GM18499 (cell line): Measurements from ENCODE around the gene SH2D4B.
"Not testable (repeated sequence)": the region's sequence is repeated elsewhere in the genome, so short reads cannot be mapped to it uniquely, and the experiment has no call there.

ENCODE experiments used
- ATAC-seq: cut with Tn5 transposase; IDR thresholded peaks from one replicate; pipeline ENCODE4 v1.9.1; 2021; ENCODE audit warnings: moderate number of reproducible peaks; ENCODE audit not compliant: insufficient read depth, unreplicated experiment

SH2D4B gene

DNA sequence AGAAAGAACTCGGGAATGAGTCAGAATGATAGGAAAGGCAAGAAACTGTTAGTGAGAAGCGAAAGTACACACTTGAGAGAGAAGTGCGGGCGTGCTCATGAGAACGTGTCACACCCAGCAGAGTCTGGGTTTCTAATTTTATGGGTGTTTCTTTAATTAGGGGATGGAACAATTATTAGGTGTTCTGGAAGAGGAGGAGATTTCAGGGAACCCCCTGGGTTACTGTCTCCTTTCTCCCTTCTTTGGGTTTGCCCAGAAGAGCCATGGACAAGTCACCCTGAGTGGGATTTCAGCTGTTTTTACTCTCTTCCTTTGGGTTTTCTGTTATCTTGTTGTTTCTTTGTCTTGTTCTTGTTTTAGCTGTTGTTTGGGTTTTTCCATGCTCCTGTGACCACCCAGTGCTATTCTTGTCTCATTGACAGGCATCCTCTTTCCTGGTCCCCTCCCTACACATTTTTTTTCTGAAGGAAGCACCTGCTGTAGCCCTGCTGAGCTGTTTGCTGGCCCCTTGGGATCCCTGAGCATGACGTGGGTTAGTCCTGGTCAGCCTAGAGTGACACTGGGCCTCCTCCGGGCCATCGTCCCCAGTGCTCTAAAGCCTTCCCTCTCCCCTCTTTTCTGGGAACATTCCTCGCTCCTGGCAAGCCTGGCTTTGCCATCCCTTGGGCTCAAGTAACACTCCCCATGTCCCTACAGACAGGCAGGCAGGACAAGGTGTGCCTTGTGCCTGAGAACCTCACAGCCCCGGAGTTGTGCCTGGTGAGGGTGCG is 3.5 kb downstream of the SH2D4B start:
- ATAC-seq: peak; percentile 55

DNA sequence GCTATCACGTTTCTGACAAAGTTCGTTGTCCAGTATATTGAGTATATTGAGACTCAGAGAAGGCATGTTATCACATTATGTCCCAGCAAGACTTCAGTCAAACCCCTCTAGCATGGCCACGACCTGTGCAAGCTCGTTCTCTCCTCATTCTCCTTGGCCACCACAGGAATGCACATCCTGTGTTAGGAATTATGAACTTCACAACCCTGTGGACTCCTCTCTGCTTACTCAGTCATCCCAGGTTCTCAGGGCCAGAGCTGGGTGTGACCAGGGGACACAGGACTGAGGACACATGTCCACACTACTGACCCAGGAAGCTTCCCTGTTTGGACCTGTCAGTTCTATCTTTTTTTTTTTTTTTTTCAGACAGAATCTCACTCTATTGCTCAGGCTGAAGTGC is 4.4 kb downstream of the SH2D4B start:
- no peak for ATAC-seq

DNA sequence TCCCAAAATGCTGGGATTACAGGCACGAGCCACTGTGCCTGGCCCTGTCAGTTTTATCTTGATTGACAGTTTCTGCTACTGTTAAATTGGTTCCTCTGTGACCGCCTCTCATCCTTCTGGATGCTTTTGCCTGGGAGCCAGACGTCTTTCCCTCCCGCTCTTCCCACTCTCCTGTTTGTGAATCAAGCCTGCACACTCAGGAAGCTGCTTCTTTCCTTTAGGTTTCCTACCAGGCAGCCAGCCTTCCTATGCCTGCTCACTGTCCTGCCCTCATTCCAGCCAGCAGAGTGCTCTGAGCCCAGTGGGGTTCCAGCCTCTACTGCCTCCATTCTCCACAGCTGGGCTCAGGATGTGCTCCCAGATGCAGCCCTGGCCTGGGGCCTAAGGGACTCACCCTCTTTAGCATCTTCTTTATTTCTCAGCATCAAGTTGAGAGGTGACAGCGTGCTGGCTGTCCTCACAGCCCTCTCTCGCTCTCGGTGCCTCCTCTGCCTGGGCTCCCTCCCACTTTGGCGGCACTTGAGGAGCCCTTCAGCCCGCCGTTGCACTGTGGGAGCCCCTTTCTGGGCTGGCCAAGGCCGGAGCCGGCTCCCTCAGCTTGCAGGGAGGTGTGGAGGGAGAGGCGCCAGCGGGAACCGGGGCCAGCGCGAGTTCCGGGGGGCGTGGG is 5.1 kb downstream of the SH2D4B start:
- ATAC-seq: no peak

DNA sequence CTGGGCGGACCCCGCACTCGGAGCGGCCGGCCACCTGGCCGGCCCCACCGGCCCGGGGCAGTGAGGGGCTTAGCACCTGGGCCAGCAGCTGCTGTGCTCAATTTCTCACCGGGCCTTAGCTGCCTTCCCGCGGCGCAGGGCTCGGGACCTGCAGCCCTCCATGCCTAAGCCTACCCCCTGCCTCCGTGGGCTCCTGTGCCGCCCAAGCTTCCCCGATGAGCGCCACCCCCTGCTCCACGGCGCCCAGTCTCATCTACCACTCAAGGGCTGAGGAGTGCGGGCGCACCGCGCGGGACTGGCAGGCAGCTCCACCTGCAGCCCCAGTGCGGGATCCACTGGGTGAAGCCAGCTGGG is 5.6 kb downstream of the SH2D4B start:
- not testable (repeated sequence) for ATAC-seq

DNA sequence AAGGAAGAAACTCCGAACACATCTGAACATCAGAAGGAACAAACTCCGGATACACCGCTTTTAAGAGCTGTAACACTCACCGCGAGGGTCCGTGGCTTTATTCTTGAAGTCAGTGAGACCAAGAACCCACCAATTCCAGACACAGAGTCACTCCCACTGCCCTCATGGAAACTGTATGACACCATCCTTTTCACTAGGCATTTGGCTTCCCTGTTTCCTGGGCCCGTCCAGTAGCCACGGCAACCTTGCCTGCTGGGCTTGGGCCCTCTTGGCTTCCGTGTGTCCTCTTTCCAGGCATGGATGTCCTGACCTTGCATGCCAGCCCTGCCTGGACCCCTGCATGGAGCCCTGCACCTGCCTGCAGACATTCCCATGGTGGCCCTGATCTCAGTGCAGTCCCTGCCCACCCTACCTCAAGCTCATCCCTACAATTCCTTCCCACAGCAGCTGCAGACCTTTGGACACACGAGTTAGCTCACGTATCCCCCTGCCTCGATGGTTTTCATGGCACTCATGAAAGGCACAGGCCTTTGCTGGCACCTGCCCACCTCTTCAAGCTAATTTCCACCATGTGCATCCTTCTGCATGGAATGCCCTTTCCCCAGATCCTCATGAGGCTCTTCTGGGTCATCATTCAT is 6.7 kb downstream of the SH2D4B start:
- ATAC-seq: no peak

DNA sequence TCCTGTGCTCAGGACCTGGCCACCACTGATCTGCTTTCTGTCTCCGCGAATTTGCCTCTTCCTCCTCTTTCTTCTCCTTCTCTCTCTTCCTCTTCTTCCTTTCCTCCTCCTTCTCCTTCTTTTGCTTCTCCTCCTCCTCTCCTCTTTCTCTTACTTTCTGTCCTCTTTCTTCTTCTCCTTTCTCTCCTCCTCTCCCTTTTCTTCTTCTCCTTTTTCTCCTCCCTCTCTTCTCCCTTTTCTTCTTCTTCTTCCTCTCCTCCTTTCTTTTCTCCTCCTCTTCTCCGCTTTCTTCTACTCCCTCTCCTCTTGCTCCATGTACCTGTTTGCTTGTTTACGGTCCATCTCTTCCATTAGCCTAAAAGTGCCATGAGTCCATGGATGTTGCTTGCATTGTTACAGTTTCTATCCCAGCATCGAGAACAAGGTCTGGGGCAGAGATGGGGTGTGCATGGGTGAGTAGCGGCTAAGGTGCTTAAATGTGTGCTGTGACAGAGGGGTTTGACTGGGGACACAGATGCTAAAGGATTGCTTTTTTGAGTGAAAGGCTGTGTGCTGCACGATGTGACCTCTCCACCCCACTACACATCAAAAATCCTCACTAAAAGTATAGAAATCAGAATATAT is 7.7 kb downstream of the SH2D4B start:
- ATAC-seq: no peak

DNA sequence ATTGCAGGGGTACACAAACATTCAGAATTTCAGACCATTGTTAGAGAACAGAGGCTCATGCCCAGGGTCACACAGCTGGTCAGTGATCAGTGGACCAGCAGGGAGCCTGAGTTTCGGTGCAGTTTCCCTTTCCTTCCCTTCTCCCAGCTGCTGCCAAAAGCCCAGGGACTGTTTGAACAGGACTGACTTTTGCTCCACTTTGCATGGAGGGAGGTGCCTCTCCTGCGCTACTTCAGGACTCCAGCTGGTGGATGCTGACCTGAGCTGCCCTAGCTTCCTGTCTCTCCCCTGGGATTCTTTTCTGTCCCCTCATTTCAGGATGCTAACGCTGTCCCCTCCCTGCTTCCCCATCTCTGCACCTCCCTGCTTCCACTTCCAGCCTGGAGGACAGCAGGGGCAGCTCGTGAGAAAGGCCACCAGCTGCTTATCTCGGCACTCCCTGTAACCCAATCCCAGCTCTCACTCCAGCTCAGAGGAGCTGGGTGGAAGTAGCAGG is 14.5 kb downstream of the SH2D4B start:
- no peak for ATAC-seq

DNA sequence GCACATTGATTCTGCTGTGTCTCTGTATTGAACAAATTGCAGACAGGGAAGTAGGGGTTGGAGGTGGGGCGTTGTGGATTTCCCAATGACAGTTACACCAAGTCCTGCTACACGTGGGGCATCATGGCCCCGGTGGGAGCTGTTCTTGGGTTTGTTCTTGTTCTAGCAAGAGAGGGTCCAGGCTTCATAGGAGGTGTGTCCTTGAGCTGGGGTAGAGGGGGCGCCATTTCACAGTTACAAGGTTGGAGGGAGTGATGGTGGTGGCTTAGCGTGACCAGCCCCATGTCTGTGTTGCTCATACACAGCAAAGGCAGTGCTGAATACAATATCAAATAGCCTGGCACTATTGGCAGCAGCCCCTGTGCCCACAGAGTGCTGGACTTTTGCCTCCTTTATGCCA is 15.7 kb downstream of the SH2D4B start:
- ATAC-seq: no peak

DNA sequence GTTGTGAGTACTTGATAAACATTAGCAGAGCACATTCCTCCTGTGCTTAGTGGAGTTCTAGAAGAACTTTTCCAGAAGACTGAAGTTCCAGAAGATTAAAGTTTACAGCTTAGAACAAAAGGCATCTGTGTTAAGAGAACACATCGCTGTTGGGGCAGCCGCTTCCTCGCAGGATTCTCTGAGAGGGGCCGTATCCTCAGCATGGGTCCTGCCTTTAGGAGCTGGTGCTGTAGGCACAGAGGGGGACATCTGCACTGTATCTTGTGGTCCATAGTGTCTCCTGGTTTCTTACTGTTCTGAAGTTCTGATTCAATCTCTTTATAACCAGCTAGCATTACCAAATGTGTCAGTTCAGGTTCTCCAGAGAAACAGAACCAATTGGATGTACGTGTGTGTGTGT is 16.3 kb downstream of the SH2D4B start:
- no peak for ATAC-seq

DNA sequence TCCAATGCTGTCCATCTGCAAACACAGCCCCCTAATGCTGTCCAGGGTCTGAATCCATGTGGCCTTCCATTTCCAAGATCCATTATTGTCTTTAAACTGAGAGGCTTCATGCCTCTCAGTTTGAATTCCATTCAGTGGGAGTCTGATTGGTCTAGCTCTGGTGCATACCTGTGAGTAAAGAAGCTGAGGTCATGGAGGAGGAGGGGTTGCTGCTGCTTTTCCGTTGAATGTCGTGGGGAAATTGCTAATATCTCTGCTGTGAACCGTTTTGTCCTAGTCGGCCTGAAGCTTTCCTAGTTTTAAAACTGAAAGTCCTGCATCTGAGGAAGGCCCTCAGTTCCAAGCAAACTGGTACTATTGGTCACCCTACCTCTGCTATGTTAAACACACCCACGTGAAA is 17.7 kb downstream of the SH2D4B start:
- ATAC-seq: no peak

DNA sequence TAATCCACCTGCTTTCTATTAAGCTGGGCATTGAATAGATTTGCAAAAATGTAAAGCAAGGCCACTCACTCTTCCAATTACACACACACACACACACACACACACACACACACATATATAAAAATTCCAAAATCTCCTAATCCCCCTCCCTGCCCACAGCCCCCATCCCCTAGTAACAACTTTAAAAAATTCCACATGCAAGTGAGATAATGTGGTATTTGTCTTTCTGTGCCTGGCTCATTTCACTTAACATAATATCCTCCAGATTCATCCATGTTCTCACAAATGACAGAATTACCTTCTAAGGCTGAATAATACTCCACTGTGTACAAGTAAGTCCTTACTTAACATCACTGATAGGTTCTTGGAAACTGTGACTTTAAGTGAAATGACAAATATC is 24.2 kb downstream of the SH2D4B start:
- no peak for ATAC-seq

DNA sequence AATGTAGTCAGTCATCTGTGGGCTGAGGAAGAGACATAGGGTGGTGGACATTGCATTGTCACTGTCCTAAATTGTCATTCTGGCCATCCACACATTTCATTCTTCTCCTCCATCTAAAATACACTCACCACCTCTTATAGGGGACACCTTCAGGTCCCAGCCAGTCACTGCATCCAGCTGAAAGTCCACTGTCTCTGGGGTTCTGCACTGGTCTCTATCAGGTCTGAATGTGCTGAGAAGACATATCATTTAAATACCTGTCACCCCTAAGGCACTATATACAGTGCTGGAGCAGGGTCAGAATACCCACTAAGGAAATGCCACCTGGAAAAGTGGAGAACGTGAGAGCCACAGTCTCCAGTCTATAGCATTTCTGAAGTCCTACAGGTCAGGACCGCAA is 29.6 kb downstream of the SH2D4B start:
- ATAC-seq: no peak

DNA sequence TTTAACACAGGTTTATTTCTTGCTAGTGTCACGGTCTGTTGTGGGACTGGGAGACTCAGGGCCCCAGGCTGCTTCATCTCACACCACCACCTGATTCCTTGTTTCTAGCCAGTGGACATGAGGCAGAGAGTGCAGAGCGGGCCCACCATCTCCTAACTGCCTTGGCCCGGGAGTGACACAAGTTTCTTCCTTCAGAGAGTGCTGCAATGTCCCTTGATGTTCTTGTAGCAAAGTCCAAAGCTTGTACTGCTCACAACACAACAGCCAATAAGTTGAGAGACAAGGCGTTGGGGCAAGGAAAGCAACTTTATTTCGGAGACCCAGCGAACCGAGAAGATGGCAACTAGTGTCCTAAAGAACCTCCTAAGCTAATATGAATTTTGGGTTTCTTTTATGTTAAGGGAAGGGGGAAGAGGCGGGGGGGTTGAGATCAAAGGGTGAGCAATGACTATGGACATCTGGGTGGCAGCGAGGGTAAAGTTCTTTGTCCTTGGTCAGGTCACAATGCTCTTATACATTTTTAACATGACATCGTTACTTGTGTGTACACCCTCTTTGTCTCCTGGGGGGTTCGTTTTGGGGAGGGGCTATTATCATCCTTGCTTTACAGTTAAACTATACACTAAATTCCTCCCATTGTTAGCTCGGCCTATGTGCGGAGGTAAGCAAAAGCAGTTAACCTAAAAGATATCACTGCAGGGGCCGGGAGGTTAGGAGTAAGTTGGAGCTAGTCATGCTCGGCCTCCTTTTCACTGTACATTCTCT is 31.6 kb downstream of the SH2D4B start:
- ATAC-seq: no peak

DNA sequence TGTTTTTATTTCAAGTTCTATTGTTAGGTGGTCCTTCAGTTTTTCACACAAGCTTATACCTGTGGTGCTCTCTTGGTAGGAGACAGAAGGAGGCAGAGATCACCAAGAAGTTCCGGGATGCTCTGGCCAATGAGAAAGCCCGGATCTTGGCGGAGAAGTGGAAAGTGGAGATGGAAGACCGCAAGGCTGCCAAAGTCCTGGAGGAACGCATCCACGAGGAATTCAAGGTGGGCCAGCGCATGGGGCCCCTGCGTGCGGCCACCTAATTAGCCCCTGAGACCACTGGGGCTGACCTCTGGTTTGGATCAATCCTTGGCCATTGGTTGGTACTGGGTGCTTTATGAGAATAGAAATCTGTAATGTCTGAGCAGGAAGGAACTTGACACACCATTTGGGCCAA is 33.6 kb downstream of the SH2D4B start:
- ATAC-seq: no peak

DNA sequence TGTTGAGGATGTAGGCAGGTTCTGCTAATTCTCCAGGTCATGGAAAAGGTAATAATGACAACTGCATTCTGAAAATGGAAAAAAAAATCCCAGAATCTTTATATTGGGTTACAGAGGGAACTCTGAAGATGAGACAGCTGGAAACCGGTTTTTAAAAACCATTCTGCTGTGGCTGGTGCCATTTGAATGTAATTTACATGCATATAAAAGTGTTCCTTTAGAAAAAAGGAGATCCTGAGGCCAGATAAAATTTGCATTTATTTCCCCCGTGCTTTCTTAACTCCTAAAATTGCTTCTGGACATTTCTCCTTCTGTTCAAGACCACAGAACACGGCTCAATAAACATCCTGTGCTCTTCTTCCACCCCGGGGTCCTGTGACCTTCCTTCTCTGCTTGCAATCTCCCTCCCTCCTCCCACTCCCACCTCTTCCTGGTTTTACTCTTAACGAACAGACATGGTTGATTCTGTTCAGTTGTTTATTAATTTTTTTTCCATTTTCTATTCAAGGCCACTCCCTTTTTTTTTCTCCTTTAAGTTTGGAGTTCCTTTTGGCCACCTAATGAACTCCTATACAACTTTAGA is 41.6 kb downstream of the SH2D4B start:
- ATAC-seq: no peak

DNA sequence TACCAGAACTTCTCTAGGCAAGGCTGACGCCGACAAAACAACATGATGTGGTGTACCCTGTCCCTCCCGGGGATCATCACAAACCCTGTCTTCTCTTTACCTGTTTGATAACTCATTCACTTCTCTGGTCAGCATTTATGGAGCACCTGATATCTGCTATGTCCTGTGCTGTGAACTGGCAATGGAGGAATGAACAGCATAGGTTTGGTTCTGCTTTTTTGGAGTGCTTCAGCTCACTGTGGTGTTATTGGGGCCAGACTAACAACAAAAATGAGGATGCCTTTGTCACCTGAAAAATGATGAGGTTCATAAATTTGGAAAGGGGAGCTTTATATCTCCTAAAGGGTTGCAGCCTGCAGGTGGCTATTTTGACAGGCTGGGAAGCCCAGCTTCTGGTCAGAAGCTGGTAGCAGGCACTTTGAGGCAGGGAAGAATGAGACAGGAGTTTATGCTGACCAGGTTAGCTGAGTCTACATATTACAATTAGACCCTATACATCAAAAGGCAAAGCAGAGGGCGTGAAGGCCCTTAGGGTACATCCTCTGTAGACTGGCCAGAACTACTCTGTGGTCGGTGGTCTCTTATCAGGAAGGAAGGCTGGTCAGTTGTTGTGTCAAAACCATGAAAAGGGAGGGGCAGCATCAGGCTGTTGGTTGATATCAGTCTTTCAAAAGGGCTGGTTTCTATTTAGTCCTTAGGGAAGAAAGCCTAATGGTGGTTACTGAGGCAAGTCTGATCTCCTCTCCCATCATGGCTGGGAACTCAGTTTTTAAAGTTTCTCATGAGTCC is 42.3 kb downstream of the SH2D4B start:
- ATAC-seq: no peak

DNA sequence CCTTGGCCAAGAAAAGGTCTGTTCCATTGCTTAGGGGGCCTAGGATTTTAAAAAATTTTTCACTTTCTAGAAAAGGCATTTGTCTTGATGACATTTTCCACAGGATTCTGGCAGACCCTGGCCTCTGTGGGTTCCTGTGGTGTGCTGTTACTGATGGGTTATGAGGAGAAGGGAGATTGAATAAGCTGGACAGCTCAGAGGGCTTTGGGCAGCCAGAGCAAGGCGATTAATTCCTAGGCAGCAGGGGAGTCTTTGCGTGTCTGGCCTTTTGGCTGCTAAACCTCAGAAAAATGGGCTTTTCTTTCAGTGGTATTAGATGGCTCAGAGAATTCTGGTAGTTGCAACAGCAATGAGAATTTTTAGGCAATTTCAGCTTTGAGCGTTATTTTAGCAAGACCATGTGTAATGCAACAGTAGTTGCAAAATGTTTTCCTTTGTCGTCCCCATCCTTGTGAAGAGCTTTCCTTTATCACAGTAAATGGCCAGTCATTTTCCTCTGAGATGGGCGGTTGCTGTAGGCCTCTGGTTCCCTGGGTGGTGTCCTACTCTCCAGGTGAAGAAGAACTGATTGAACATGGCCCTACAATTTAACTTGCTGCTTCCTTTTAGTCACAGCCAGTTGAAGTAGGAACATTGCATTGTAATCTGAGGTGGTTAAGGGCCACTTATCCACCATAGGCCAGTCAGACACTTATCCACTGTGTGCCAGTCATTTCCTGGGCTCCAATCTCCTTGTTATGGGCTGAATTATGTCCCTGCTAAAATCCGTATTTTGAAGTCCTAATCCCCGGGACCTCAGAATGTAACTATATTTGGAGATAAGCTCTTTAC is 43.2 kb downstream of the SH2D4B start:
- no peak for ATAC-seq

DNA sequence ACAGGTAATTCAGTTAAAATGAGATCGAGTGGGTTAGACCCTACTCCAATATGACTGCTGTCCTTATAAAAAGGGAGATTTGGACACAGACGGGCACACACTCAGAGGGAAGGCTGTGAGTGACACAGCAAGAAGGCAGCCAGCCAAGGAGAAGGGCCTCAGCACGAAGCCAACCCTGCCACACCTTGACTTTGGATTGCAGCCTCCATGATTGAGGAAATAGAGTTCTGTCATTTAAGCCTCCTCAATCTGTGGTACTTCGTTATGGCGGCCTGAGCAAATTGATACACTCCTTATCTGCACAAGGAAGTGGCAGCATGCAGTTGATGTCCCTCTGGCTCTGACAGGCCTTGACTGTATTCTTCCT is 43.8 kb downstream of the SH2D4B start:
- ATAC-seq: no peak
